ENCODE data around the gene ZNF346.

DNA sequence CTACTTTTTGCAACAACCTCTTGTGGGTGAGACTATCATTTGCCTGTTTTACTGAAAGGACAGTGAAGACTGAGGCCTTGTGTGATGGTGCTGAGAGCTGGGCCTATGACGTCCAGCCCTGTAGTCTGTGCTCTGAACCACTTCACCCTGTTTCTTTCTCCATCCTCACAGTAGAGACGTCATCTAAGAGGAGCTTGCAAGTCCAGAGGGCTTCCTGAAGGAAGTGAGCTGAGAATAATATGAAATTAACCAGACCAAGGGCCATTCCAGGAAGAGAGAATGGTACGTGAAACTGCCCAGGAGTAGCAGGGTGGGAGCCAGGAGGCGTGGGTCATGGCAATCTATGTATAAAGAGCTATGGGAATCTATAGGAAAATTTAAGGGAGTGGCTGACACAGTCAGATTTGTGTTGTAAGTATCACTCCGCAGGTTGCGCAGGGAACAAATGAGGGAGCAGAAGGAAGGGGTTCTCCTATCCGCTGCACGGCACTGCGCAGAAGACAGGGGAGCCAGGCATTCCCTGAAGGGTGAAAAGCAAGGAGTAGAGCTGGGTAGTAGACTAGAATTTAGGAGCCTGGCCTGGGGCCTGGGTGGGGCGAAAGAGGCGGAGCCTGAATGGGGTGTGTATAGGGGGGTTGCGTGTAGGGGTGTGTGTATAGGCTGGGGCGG is 63.6 kb downstream of the ZNF346 start:
- TF ChIP-seq POLR2A (IDR thresholded peaks at IDR 0.05; ENCODE audit: low read length) (no peak), GATA1 (IDR thresholded peaks at IDR 0.05; ENCODE audit: low read depth, low read length) (no peak)
